HepG2 (cell line): ENCODE data around the gene SLIT3.

ENCODE experiments used
- ATF6 ChIP-seq: sonication (generic); formaldehyde crosslinking; conservative IDR thresholded peaks from 2 replicates; pipeline ENCODE4 v1.4.0; 2020; ENCODE audit warnings: missing genetic modification reagents
- KLF6 ChIP-seq: IDR thresholded peaks from 2 replicates; pipeline ENCODE4 v1.8.0; 2016; ENCODE audit warnings: missing biosample characterization, missing genetic modification reagents
- KMT2A ChIP-seq: sonication (generic); formaldehyde crosslinking; IDR thresholded peaks from 2 replicates; pipeline ENCODE4 v1.4.0; 2020; ENCODE audit warnings: missing genetic modification reagents
- LRRFIP1 ChIP-seq: sonication (generic); formaldehyde crosslinking; conservative IDR thresholded peaks from 2 replicates; pipeline ENCODE4 v1.4.0; 2020; ENCODE audit warnings: missing genetic modification reagents
- SUZ12 ChIP-seq: fragments of 150-350 bp; IDR thresholded peaks from 2 replicates; pipeline ENCODE4 v1.6.1; 2014; ENCODE audit warnings: low read depth, low read length
- U2AF1 ChIP-seq: fragments of 200-400 bp; formaldehyde crosslinking; optimal IDR thresholded peaks from 2 replicates; pipeline ENCODE3; 2017; ENCODE audit warnings: mild to moderate bottlenecking, low read depth, low read length
- ZKSCAN1 ChIP-seq: fragments of 150-350 bp; IDR thresholded peaks from 2 replicates; pipeline ENCODE4 v1.6.1; 2014; ENCODE audit warnings: low read length

GRCh38 chr5:169213479-169213878 is 87.5 kb downstream of the SLIT3 start:
- TF ChIP-seq ZKSCAN1: no peak
- no peak for TF ChIP-seq LRRFIP1 (CRISPR knock-in tag)
- TF ChIP-seq ATF6: no peak
- no peak for TF ChIP-seq SUZ12
- no peak for TF ChIP-seq KMT2A (CRISPR knock-in tag)
- no peak for TF ChIP-seq U2AF1
- TF ChIP-seq KLF6 (CRISPR knock-in tag): no peak
